Mucosa of rectum (tissue), 2 donors: ENCODE data around the gene LRFN3.
"Not testable (repeated sequence)": the region's sequence is repeated elsewhere in the genome, so short reads cannot be mapped to it uniquely, and the experiment has no call there.

Experiments used
- H3K27ac ChIP-seq, 2 donors: one replicate each; pipeline ENCODE4 v1.7.0; 2013; ENCODE audit warnings: inconsistent platforms in 2 of 2, low read depth in 2 of 2, low read length in 2 of 2
- H3K27me3 ChIP-seq, 2 donors: one replicate each; pipeline ENCODE4 v1.7.0; 2013; ENCODE audit warnings: low read length in 2 of 2; ENCODE audit not compliant: control insufficient read depth in 2 of 2, insufficient read depth in 2 of 2
- H3K36me3 ChIP-seq, 2 donors: one replicate each; pipeline ENCODE4 v1.7.0; 2013; ENCODE audit warnings: low read length in 2 of 2; ENCODE audit not compliant: control insufficient read depth in 2 of 2, insufficient read depth in 2 of 2
- H3K4me1 ChIP-seq, 2 donors: one replicate each; pipeline ENCODE4 v1.7.0; 2013; ENCODE audit warnings: low read length in 2 of 2, mild to moderate bottlenecking in 1 of 2; ENCODE audit not compliant: control insufficient read depth in 2 of 2, insufficient read depth in 2 of 2
- H3K4me3 ChIP-seq, 2 donors: one replicate each; pipeline ENCODE4 v1.7.0; 2013; ENCODE audit warnings: low read length in 2 of 2
- H3K9ac ChIP-seq, 2 donors: one replicate each; pipeline ENCODE4 v1.7.0; 2013; ENCODE audit warnings: low read length in 2 of 2, low read depth in 1 of 2, mild to moderate bottlenecking in 1 of 2
- H3K9me3 ChIP-seq, 2 donors: one replicate each; pipeline ENCODE4 v1.7.0; 2013; ENCODE audit warnings: low read length in 2 of 2; ENCODE audit not compliant: control insufficient read depth in 2 of 2
- donor health status: healthy.
- donor health status: Normal muscosa, but diverticular disease.

LRFN3 gene

DNA sequence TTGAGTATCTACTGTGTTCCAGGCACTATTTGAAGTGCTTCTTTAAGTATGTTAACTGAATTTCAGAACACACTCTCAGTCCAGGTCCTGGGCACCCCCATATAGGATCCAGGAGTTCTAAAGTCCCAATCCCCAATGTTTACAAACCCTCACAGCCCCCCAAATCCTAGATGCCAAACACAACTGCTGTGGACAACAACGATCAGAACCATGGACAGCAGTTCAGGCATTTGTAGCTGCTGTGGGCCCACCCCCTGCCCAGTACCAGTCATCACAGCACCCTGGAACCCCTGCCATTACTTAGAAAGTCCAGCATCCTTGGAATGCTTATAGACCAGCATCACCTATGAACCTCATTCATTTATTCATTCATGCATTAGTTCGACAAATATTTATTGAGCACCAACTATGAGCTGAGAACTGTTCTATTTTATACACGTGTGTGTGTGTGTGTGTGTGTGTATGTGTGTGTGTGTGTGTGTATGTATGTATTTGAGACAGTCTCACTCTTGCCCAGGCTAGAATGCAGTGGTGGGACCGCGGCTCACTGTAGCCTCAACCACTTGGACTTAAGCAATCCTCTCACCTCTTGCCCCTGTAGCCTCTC, 39.5 kb downstream of the LRFN3 start:
- Histone ChIP-seq H3K9ac (no peak overlapping the region), H3K9me3 (no peaks in the 10 kb centered on the region), H3K36me3 (no peaks in the 10 kb centered on the region), H3K27me3 (peaks cover 0 to 3% of the 10 kb centered on the region in 2 donors), H3K27ac (no peak overlapping the region), H3K4me1 (no peaks in the 10 kb centered on the region), H3K4me3 (no peak overlapping the region)

DNA sequence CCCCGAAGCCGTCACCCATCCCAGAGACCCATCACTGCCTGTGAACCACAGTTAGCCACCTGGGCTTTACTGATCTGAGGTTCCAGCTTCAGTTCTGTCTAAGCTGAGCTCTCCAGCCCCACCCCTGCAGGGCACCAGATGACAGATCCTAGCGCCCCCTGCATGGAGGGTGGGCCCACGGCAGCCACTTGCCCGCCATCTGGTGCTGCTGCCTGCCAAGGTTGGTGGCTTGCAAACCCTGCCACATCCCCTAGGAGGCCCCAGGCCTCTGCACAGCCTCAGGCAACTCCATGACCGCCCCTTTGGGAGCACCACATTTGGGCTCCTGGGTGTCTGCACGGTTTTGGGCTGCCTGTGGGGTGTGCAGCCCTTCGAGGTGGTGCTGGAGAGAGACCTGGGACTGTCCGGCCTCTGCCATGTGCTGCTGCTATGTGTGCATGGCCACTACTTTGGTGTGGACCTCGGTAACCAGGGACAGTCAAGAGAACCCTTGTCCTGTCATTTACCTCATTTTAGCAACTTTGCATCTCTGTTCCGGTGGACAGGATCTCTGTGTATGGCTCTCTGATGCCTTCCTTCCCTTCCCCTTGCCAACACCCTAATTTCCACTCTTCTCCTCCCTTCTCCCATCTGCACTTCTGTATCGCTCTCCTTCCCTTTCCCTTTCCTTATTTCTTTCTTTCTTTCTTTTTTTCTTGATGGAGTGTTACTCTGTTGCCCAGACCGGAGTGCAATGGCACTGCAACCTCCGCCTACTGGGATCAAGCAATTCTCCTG, 41.5 kb downstream of the LRFN3 start:
- H3K4me1 ChIP-seq, result no peaks in the 10 kb centered on the region
- no peak overlapping the region for H3K4me3 ChIP-seq
- H3K9me3 ChIP-seq, result no peaks in the 10 kb centered on the region
- H3K27ac ChIP-seq, result no peak overlapping the region
- H3K9ac ChIP-seq, result no peak overlapping the region
- H3K36me3 ChIP-seq, result no peaks in the 10 kb centered on the region
- peaks cover 0 to 3% of the 10 kb centered on the region in 2 donors for H3K27me3 ChIP-seq

GRCh38 chr19:35978271-35978670, 42.1 kb downstream of the LRFN3 start:
- Histone ChIP-seq H3K4me1 (no peaks in the 10 kb centered on the region), H3K9me3 (no peaks in the 10 kb centered on the region), H3K27ac (no peak overlapping the region), H3K9ac (no peak overlapping the region), H3K36me3 (no peaks in the 10 kb centered on the region), H3K27me3 (peaks cover 0 to 3% of the 10 kb centered on the region in 2 donors), H3K4me3 (no peak overlapping the region)

GRCh38 chr19:35978832-35979365, 42.7 kb downstream of the LRFN3 start:
- H3K4me3 ChIP-seq, result no peak overlapping the region
- H3K9ac ChIP-seq, result no peak overlapping the region
- H3K27me3 ChIP-seq, result peaks cover 0 to under 1% of the 10 kb centered on the region in 2 donors
- H3K4me1 ChIP-seq, result no peaks in the 10 kb centered on the region
- no peaks in the 10 kb centered on the region for H3K9me3 ChIP-seq
- no peak overlapping the region for H3K27ac ChIP-seq
- no peaks in the 10 kb centered on the region for H3K36me3 ChIP-seq

DNA sequence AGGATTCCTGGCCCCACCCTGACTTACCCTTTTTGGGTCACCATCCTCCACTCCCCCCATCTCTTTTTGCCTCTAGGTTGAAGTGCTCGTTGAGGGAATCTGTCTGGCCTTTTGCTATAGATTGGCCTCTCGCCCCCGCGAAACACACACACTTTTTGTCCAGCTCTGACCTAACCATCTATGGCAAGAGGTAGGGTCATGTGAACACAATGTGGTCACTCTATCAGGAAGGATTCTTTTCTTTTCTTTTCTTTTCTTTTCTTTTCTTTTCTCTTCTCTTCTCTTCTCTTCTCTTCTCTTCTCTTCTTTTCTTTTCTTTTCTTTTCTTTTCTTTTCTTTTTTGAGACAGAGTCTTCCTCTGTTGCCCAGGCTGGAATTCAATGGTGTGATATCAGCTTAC, 44.8 kb downstream of the LRFN3 start:
- H3K27me3 ChIP-seq, result not testable (repeated sequence)

GRCh38 chr19:35983177-35983576, 47.0 kb downstream of the LRFN3 start:
- H3K27ac ChIP-seq, result no peak overlapping the region
- no peak overlapping the region for H3K4me3 ChIP-seq
- no peaks in the 10 kb centered on the region for H3K9me3 ChIP-seq
- H3K27me3 ChIP-seq, result peaks cover 13 to 14% of the 10 kb centered on the region in 2 donors
- H3K9ac ChIP-seq, result no peak overlapping the region
- H3K4me1 ChIP-seq, result no peaks in the 10 kb centered on the region
- no peaks in the 10 kb centered on the region for H3K36me3 ChIP-seq

More for the DNA sequence above, 44.8 kb downstream of the LRFN3 start:
- H3K27ac ChIP-seq, H3K9me3 ChIP-seq, H3K36me3 ChIP-seq, H3K9ac ChIP-seq, H3K4me3 ChIP-seq, H3K4me1 ChIP-seq: not testable (repeated sequence)

- H3K27ac ChIP-seq, result no peak overlapping the region
- peaks cover 13 to 18% of the 10 kb centered on the region in 2 donors for H3K27me3 ChIP-seq
- no peaks in the 10 kb centered on the region for H3K4me1 ChIP-seq
- H3K9ac ChIP-seq, result no peak overlapping the region
- H3K36me3 ChIP-seq, result no peaks in the 10 kb centered on the region
- no peaks in the 10 kb centered on the region for H3K9me3 ChIP-seq
- H3K4me3 ChIP-seq, result no peak overlapping the region
Measured at GRCh38 chr19:35986111-35986510, 49.9 kb downstream of the LRFN3 start.

DNA sequence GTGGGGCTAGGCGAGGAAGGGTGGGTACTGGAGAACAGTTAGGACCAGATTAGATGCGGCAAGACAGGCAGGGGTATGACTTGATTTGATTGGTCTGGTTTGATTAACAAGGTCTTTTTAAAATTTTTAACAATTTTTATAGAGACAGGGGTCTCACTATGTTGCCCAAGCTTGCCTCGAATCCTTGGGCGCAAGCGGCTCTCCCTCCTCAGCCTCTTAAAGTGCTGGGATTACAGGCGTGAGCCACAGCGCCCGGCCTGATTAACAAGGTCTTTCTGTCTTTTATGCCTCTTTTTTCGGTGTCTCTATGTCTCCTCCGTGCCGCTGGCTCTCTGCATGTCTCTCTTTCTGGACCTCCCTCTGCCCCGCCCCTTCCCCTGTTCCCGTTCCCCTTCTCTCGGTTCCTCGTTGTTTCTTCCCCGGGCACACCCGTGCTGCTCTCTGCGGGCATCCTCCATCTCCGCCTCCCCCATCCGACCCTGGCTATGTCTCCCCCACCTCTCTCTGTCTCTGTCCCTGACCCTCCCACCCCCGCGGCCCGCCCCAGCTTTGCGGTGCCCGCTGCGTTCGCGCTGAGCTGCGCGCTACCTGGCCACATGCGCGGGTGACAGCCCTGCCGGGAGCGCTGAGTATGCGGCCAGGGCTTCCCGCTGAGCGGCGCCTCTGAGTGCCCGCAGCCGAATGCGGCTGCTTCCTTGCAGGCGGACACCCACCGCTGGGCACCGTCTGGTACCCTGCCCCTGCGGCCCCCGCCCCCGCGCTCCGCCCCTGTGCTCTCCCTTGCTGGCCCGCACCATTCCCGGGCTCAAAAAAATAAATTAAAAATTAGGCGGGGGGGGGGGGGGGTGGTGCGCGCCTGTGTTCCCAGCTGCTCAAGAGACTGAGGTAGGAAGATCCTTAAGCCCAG, 50.7 kb downstream of the LRFN3 start:
- Histone ChIP-seq H3K9ac (no peak overlapping the region), H3K27me3 (peaks cover 13 to 18% of the 10 kb centered on the region in 2 donors), H3K4me3 (peak overlapping the region in 1 of 2 donors; percentile 38)

GRCh38 chr19:35987571-35987896, 51.4 kb downstream of the LRFN3 start:
- Histone ChIP-seq H3K4me1 (no peaks in the 10 kb centered on the region), H3K9me3 (no peaks in the 10 kb centered on the region), H3K4me3 (no peak overlapping the region), H3K9ac (no peak overlapping the region), H3K27me3 (peaks cover 13 to 18% of the 10 kb centered on the region in 2 donors), H3K27ac (no peak overlapping the region), H3K36me3 (no peaks in the 10 kb centered on the region)

More for the DNA sequence above, 50.7 kb downstream of the LRFN3 start:
- no peaks in the 10 kb centered on the region for H3K36me3 ChIP-seq
- no peak overlapping the region for H3K27ac ChIP-seq
- no peaks in the 10 kb centered on the region for H3K4me1 ChIP-seq
- H3K9me3 ChIP-seq, result no peaks in the 10 kb centered on the region

DNA sequence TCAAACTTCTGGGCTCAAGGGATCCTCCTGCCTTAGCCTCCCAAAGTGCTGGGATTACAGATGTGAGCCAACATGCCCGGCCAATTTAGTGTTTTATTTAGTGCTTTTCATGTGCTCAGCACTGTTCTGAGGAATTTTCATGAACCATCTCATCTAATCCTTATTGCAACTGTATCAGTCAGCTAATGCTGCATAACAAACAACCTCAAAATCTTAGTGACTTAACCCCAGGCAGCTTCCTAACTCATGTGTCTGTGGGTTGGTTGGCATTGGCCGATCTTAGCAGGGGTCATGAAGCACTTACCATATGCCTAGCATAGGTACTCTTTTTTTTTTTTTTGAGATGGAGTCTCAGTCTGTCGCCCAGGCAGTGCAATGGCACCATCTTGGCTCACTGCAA, 52.6 kb downstream of the LRFN3 start:
- Histone ChIP-seq H3K36me3 (no peaks in the 10 kb centered on the region), H3K9ac (no peak overlapping the region), H3K27me3 (peaks cover 13 to 18% of the 10 kb centered on the region in 2 donors), H3K9me3 (no peaks in the 10 kb centered on the region), H3K4me1 (no peaks in the 10 kb centered on the region), H3K4me3 (no peak overlapping the region), H3K27ac (no peak overlapping the region)
